HL-60 (cell line): ENCODE results near the gene ARFGEF3.

ENCODE experiments used
- DNase-seq, 2 experiments: peaks; one replicate each; pipeline ENCODE4 v3.0.0-alpha.2; 2010 to 2020; ENCODE audit warnings: low read depth in 1 of 2, low spot score in 1 of 2
- H3K27ac ChIP-seq: fragments of 250-450 bp; sonication (Bioruptor Pico); replicated peaks from 2 replicates; pipeline ENCODE4 v1.5.1; 2020; ENCODE audit warnings: mild to moderate bottlenecking, moderate library complexity
- H3K27me3 ChIP-seq: fragments of 250-450 bp; sonication (Bioruptor Pico); 2 replicates; pipeline ENCODE4 v1.5.1; 2021; ENCODE audit warnings: mild to moderate bottlenecking, moderate library complexity; ENCODE audit not compliant: insufficient read depth, poor library complexity, severe bottlenecking
- H3K4me3 ChIP-seq: replicated peaks from 2 replicates; pipeline ENCODE4 v1.5.1; 2011; ENCODE audit warnings: mild to moderate bottlenecking, control low read depth, low read length; ENCODE audit not compliant: insufficient read depth
- CTCF ChIP-seq: IDR thresholded peaks from one replicate; pipeline ENCODE4 v1.5.1; 2011; ENCODE audit warnings: low read length, control low read depth, inconsistent platforms; ENCODE audit not compliant: insufficient read depth
- GABPA ChIP-seq: IDR thresholded peaks from 2 replicates; pipeline ENCODE4 v1.6.1; 2012; ENCODE audit warnings: low read depth
- POLR2AphosphoS5 ChIP-seq: IDR thresholded peaks from 2 replicates; pipeline ENCODE4 v1.6.1; 2012; ENCODE audit warnings: low read depth
- SPI1 ChIP-seq: IDR thresholded peaks from 2 replicates; pipeline ENCODE4 v1.6.1; 2012; ENCODE audit warnings: low read depth, mild to moderate bottlenecking, borderline replicate concordance
- TF ChIP-seq, protein P1 (sequence below): IDR thresholded peaks from 2 replicates; pipeline ENCODE4 v1.6.1; 2012; ENCODE audit warnings: low read depth; ENCODE audit not compliant: insufficient replicate concordance

Gene ARFGEF3

DNA sequence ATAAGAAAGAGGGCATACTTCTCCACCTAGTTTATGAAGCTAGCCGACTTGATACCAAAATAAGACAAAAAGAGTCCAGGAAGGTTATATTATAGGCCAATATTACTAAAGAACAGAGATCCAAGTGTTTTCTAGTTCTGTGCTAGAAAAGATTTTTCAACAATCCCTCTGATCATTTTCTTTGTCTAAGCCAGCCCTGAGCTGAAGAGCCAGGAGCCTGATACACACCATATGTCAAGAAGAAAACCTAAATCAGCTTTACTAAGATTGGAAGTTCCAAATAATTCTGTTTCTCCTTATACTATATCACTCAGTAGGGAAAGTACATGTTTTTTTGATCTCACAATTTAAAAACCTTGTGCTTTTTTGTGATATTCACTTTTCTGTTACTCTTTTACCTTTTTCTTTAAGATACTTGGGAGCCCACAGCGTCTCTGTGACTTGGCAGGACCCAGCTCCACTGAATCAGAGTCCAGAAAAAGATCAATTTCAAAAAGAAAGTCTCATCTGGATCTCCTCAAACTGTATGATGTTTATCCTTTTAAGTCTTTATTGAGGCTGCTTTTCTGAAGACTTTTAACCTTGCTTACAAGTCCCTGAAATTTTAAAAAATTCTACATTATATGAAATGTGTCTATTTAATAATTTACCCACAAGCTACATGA, 99.5 kb downstream of the ARFGEF3 start:
- no peak overlapping the region for H3K4me3 ChIP-seq
- no peak overlapping the region for H3K27ac ChIP-seq
- H3K27me3 ChIP-seq, result peaks cover 11% of the 10 kb centered on the region
- no peak for DNase-seq
- no peak for TF ChIP-seq GABPA
- TF ChIP-seq SPI1, result no peak
- TF ChIP-seq CTCF, result no peak
- TF ChIP-seq POLR2AphosphoS5, result no peak
- TF ChIP-seq, protein P1, sequence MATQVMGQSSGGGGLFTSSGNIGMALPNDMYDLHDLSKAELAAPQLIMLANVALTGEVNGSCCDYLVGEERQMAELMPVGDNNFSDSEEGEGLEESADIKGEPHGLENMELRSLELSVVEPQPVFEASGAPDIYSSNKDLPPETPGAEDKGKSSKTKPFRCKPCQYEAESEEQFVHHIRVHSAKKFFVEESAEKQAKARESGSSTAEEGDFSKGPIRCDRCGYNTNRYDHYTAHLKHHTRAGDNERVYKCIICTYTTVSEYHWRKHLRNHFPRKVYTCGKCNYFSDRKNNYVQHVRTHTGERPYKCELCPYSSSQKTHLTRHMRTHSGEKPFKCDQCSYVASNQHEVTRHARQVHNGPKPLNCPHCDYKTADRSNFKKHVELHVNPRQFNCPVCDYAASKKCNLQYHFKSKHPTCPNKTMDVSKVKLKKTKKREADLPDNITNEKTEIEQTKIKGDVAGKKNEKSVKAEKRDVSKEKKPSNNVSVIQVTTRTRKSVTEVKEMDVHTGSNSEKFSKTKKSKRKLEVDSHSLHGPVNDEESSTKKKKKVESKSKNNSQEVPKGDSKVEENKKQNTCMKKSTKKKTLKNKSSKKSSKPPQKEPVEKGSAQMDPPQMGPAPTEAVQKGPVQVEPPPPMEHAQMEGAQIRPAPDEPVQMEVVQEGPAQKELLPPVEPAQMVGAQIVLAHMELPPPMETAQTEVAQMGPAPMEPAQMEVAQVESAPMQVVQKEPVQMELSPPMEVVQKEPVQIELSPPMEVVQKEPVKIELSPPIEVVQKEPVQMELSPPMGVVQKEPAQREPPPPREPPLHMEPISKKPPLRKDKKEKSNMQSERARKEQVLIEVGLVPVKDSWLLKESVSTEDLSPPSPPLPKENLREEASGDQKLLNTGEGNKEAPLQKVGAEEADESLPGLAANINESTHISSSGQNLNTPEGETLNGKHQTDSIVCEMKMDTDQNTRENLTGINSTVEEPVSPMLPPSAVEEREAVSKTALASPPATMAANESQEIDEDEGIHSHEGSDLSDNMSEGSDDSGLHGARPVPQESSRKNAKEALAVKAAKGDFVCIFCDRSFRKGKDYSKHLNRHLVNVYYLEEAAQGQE, result no peak

DNA sequence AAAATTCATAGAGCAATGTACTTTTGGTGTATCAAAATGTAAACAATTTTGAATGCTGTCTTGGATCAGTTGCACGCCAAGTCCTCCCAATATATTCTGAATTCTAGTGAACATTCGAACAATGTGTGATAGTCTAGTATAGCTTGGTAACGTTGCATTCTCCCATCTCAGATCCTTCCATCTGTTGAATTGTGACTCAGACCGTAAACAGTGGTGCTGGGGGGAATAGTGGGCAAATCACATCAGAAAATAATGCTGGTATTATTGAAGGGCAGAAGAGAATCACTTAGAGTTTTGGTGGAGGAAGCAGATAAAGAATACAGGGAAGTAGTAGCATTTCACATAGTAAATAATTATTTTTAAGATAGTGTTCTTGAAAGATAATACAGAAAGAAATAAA, 102.2 kb downstream of the ARFGEF3 start:
- Histone ChIP-seq H3K27ac (no peak overlapping the region), H3K27me3 (peaks cover 11% of the 10 kb centered on the region), H3K4me3 (no peak overlapping the region)
- no peak for DNase-seq
- TF ChIP-seq GABPA, result no peak
- TF ChIP-seq POLR2AphosphoS5, result no peak

- Histone ChIP-seq H3K27ac (no peak overlapping the region), H3K27me3 (peaks cover 13% of the 10 kb centered on the region), H3K4me3 (no peak overlapping the region)
- no peak for DNase-seq
- TF ChIP-seq SPI1 (peak; percentile 32; the same call in 1 of the 2 replicates), POLR2AphosphoS5 (no peak)
Observed at GRCh38 chr6:138264372-138264880, 102.7 kb downstream of the ARFGEF3 start.

DNA sequence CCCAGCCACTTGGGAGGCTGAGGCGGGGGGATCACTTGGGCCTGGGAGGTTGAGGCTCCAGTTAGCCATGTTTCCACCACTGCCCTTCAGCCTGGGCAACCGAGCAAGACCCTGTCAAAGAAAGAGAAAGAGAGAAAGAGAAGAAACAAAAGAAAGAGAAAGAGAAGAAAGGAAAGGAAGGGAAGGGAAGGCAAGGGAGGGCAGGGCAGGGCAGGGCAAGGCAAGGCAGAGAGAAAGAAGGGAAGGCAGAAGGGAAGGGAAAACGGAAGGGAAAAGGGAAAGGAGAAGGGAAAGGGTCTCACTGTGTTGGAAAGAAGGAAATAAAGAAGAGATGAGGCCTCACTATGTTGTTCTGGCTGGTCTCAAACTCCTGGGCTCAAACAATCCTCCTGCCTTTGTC, 104.4 kb downstream of the ARFGEF3 start:
- no peak overlapping the region for H3K4me3 ChIP-seq
- TF ChIP-seq POLR2AphosphoS5, result no peak
- TF ChIP-seq, protein P1, result no peak
- TF ChIP-seq SPI1, result no peak
- TF ChIP-seq CTCF, result no peak
- TF ChIP-seq GABPA, result no peak
- H3K27me3 ChIP-seq, result peaks cover 6% of the 10 kb centered on the region
- H3K27ac ChIP-seq, result no peak overlapping the region
- DNase-seq, result no peak
